Esophagus squamous epithelium (tissue), 4 donors: ENCODE data around the gene SLC25A47.
"Not testable (repeated sequence)": the region's sequence is repeated elsewhere in the genome, so short reads cannot be mapped to it uniquely, and the experiment has no call there.

Source experiments
- POLR2A ChIP-seq, 4 donors: fragments of 450-650 bp; IDR thresholded peaks; one replicate each; pipeline ENCODE4 v1.6.1; 2017; ENCODE audit warnings: antibody characterized with exemption in 4 of 4, mild to moderate bottlenecking in 4 of 4, moderate library complexity in 3 of 4
- TF ChIP-seq, protein P1 (sequence below), 6 experiments: fragments of 450-650 bp in 4 of 6; fragments of 200-600 bp in 2 of 6; sonication (generic) in 2 of 6; IDR thresholded peaks; one replicate each; pipeline ENCODE4 v1.5.1; 2016 to 2019; ENCODE audit warnings: antibody characterized with exemption in 6 of 6, mild to moderate bottlenecking in 4 of 6, moderate library complexity in 4 of 6

DNA sequence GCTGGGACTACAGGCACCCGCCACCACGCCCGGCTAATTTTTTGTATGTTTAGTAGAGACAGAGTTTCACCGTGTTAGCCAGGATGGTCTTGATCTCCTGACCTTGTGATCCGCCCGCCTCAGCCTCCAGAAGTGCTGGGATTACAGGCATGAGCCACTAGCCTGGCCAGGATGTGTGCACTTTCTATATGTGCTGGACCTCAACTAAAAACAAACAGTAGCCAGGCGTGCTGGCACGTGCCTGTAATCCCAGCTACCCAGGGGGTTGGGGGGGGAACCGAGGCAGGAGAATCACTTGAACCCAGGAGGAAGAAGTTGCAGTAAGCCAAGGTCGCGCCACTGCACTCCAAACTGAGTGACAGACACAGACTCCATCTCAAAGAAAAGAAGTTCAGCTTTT lies 26.4 kb upstream of the SLC25A47 start:
- TF ChIP-seq, protein P1, sequence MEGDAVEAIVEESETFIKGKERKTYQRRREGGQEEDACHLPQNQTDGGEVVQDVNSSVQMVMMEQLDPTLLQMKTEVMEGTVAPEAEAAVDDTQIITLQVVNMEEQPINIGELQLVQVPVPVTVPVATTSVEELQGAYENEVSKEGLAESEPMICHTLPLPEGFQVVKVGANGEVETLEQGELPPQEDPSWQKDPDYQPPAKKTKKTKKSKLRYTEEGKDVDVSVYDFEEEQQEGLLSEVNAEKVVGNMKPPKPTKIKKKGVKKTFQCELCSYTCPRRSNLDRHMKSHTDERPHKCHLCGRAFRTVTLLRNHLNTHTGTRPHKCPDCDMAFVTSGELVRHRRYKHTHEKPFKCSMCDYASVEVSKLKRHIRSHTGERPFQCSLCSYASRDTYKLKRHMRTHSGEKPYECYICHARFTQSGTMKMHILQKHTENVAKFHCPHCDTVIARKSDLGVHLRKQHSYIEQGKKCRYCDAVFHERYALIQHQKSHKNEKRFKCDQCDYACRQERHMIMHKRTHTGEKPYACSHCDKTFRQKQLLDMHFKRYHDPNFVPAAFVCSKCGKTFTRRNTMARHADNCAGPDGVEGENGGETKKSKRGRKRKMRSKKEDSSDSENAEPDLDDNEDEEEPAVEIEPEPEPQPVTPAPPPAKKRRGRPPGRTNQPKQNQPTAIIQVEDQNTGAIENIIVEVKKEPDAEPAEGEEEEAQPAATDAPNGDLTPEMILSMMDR (IDR thresholded peaks at IDR 0.05) = not testable (repeated sequence)
- TF ChIP-seq POLR2A (IDR thresholded peaks at IDR 0.05) = not testable (repeated sequence)
